COLO668 (cell line): Measurements from ENCODE around the gene CST8.

Experiments used
- DNase-seq: peaks from one replicate; lab custom pipeline; 2025; ENCODE audit not compliant: unreplicated experiment; lab: John Stamatoyannopoulos, UW

CST8 gene

GRCh38 chr20:23519556-23519955 is 28.6 kb downstream of the CST8 start:
- no peak for DNase-seq

DNA sequence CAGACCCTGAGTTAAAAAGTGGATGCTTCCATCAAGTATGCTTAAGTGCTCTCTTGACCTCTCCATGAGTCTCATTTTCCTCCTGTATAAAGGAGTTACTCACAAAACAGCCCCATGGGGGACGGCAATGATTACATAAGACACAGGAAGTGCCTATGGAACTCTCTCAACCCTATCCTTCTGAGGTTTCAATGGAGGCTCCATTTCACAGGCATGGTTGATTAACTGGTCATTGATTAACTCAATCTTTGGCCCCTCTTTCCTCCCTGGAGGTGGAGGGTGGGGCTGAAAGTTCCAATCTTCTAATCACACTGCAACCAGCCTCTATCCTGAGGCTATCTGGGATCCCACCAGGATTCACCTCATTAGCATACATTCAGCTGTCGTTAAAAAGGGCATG is 29.3 kb downstream of the CST8 start:
- no peak for DNase-seq

DNA sequence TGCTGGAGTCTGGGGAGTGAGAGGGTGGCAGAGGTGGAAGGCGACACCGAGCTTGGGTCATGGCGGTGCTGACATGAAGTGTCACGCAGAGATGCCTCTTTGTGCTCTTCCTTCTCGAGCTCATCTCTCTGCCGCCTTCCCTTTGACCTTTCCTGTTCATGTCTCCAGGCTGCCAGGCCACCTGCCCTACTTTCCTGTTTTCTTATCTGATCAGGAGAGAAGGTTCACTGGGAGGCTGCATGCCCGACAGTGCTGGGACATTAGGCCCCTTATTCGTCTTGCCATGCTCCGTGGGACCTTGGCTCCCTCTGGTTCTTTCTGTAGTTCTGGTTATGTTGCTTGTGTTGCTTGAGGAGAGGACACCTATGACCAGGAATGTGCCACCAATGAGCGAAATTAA is 33.2 kb downstream of the CST8 start:
- no peak for DNase-seq

DNA sequence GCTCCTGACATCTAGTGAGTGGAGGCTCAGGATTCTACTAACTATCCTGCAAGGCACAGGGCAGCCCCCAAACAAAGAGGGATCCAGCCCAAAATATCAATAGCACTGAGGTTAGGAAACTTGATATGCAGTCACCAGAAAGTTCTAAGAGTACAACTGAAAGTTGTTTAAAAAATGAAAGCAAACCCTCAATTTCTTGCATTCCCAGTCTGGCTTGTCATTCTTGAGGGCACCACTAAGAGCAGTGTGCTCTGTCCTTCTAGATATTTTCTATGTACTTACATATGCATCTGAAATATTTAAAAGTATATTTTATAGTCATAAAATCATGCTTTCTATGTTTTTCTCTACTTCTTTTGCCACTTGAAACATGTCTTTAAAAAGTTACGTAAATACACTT is 35.9 kb downstream of the CST8 start:
- DNase-seq, result no peak

DNA sequence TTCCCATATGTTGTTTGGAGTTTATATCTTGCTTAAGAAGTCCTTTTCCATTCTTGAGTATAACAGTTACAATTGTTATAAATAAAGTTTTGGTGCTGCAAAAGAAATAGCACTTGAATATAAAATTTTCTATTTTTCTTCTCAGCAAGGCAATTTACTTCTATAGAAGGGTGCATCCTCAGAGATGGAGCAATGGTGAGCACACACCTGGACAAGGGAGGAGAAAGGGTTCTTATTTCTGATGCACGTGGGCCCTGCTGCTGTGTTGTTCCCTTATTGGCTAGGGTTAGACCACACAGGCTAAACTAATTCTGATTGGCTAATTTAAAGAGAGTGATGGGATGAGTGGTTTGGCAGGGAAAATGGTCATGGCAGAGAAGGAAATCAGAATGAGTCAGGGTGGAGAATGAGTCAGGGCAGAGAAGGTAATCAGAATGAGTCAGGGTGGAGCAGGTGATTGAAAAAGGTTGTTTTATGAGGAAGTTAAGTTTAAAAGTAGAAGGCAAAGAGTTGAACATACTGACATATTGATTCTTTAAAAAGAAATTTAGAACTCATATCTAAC is 38.0 kb downstream of the CST8 start:
- no peak for DNase-seq

DNA sequence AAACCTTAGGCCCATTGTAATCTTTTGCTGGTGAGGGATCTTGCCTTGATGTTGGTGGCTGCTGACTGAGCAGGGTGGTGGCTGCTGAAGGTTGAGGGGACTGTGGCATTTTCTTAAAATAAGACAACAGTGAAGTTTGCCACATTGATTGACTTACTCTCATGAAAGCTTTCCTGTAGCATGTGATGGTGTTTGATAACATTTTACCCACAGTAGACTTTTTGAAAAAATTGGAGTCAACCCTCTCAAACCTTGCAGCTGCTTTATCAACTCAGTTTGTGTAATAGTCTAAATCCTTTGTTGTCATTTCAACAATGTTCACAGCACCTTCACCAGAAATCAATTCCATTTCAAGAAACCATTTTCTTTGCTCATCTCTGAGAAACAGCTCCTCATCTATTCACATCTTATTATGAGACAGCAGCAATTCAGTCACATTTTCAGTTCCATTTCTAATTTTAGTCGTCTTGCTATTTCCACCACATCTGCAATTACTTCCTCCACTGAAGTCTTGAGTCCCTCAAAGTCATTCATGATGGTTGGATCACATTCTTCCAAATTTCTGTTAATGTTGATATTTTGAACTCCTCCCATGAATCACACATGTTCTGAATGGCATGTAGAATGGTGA is 40.1 kb downstream of the CST8 start:
- DNase-seq, result no peak

GRCh38 chr20:23532533-23532932 is 41.6 kb downstream of the CST8 start:
- DNase-seq, result no peak

DNA sequence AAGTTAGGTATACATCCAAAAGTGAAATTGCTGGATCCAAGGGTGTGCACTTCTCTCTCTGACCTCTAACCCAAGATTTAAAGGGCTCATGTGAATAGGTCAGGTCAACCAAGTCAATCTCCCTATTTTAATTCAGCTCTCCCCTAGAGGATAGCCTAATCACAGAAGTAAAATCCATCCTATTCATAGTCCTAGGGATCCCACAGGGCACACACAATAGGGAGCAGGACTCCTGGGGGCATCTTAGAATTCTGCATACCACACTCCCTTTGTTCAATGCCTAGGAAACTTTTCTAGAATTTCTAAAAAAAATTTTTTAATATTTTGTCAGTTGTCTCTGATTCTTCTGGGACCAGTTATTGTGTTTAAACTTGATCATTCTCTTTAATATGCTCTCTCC is 42.2 kb downstream of the CST8 start:
- no peak for DNase-seq

GRCh38 chr20:23534801-23535593 is 44.1 kb downstream of the CST8 start:
- DNase-seq, result no peak

GRCh38 chr20:23536328-23536974 is 45.5 kb downstream of the CST8 start:
- DNase-seq, result no peak

GRCh38 chr20:23537030-23537429 is 46.1 kb downstream of the CST8 start:
- no peak for DNase-seq

- DNase-seq, result no peak
Observed at GRCh38 chr20:23540624-23541023, 49.7 kb downstream of the CST8 start.

DNA sequence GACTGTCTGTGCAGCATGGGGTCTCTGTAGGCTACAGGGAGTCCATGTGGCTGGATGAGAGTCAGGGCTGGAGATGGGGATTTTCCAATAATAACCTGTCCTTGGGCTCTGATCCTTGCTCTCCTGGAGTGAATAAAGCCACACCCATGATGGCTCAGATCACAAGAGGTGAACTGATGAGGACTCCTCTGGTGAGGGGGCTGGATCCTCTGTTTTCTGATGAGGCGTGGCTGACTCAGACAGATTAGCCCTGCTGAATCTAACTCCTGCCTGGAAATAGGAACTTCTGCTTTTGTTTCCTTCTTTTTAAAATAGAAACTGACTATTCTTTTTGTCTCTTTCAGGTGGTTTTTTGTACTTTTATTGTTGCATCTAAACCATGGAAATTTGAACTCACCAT is 50.4 kb downstream of the CST8 start:
- DNase-seq, result no peak

GRCh38 chr20:23541776-23542175 is 50.9 kb downstream of the CST8 start:
- no peak for DNase-seq

- no peak for DNase-seq
Observed at GRCh38 chr20:23542801-23543200, 51.9 kb downstream of the CST8 start.

DNA sequence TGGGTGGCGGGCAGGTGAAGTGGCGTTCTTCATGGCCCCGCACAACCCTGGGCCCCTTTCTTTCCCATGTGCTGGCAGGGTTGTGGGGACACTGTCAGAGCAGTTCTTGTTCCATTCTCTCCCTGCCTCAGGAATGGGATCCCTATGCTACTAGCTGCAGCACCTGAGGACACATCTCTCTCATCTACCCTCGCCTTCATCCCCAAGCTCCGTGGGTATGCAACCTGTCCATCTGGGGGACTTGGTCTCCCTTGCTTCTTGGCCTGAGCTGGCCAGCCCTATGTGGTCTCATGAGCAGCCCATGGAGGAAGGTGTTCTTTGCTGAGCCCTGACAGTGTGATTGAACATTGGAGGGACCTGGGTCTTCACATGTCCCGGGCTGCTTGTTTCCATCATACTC is 53.2 kb downstream of the CST8 start:
- DNase-seq, result no peak
